Upper lobe of left lung (tissue), 6 donors: Measurements from ENCODE around the gene ATP5ME. TPM values are rescaled to one million over a fixed set of nuclear protein-coding genes. Genes with fewer than 3 reads are reported as not detected.

Experiments used
- ATAC-seq, 2 donors: fragments of 200-7000 bp; cut with Tn5 transposase; one replicate each; pipeline ENCODE4 v1.9.1; 2022; ENCODE audit warnings: mild to moderate bottlenecking in 2 of 2, moderate library complexity in 2 of 2; ENCODE audit not compliant: low FRiP score in 2 of 2
- DNase-seq, 2 donors: peaks; one replicate each; pipeline ENCODE4 v3.0.0-alpha.2; 2019 to 2020
- H3K27ac ChIP-seq, 4 donors: fragments of 200-600 bp; sonication (generic); one replicate each; pipeline ENCODE4 v1.5.1; 2016 to 2019
- H3K27me3 ChIP-seq, 4 donors: fragments of 200-600 bp; sonication (generic); one replicate each; pipeline ENCODE4 v1.5.1; 2017 to 2019
- H3K36me3 ChIP-seq, 4 donors: fragments of 200-600 bp; sonication (generic); one replicate each; pipeline ENCODE4 v1.5.1; 2016 to 2019
- H3K4me1 ChIP-seq, 4 donors: fragments of 200-600 bp; sonication (generic); one replicate each; pipeline ENCODE4 v1.5.1; 2018 to 2019
- H3K4me3 ChIP-seq, 4 donors: fragments of 200-600 bp; sonication (generic); one replicate each; pipeline ENCODE4 v1.5.1; 2017 to 2019; ENCODE audit warnings: mild to moderate bottlenecking in 2 of 4, moderate library complexity in 1 of 4
- H3K9me3 ChIP-seq, 4 donors: fragments of 200-600 bp; sonication (generic); one replicate each; pipeline ENCODE4 v1.5.1; 2018 to 2019
- CTCF ChIP-seq, 6 experiments: fragments of 450-650 bp in 4 of 6; fragments of 200-600 bp in 2 of 6; sonication (generic) in 2 of 6; IDR thresholded peaks; one replicate each; pipeline ENCODE4 v1.5.1; 2016 to 2019; ENCODE audit warnings: antibody characterized with exemption in 6 of 6
- EP300 ChIP-seq, 4 donors: sonication (generic); formaldehyde crosslinking; IDR thresholded peaks; one replicate each; pipeline ENCODE4 v1.5.1; 2017; ENCODE audit warnings: antibody characterized with exemption in 4 of 4, control low read depth in 2 of 4
- POLR2A ChIP-seq, 4 donors: fragments of 450-650 bp; IDR thresholded peaks; one replicate each; pipeline ENCODE4 v1.5.1; 2016 to 2017; ENCODE audit warnings: antibody characterized with exemption in 4 of 4, mild to moderate bottlenecking in 2 of 4
- POLR2AphosphoS5 ChIP-seq, 2 donors: sonication (generic); formaldehyde crosslinking; IDR thresholded peaks; one replicate each; pipeline ENCODE4 v1.5.1; 2017; ENCODE audit warnings: antibody characterized with exemption in 2 of 2
- WGBS, 2 donors: methylation state at CpG; one replicate each; pipeline ENCODE4 v1.1.5; 2017 to 2018; 5-methylcytosine and 5-hydroxymethylcytosine counted together
- total RNA-seq, 6 donors: library from RNA; depleted of rRNA in 4 of 6; stranded (reverse); fragments of >200 nt in 4 of 6; gene quantifications; one replicate each; pipeline versions ENCODE4 v1.1.0 to v1.2.1, GENCODE V29; 2016 to 2021
- donor health status: DM: no; HTN: no; CAD: no; lungs with moderate emphysema.
- donor health status: DM: no; HTN: yes; CAD: no; lungs with severe emphysema.

ATP5ME gene
- total RNA-seq, 6 donors from 2014 or later = 22.6 to 216 (median 106) TPM

GRCh38 chr4:665751-666435, 8.2 kb downstream of the ATP5ME start:
- Histone ChIP-seq H3K4me3 (no peak overlapping the region), H3K4me1 (peaks cover 7 to 21% (median 8%) of the 10 kb centered on the region in 4 donors), H3K36me3 (peaks cover 0 to 11% (median 0%) of the 10 kb centered on the region in 4 donors), H3K27me3 (no peaks in the 10 kb centered on the region), H3K9me3 (no peaks in the 10 kb centered on the region), H3K27ac (no peak overlapping the region)
- DNase-seq = peak in 1 of 2 donors; percentile 72
- TF ChIP-seq CTCF (IDR thresholded peaks at IDR 0.05) = no peak
- no peak for TF ChIP-seq POLR2A (IDR thresholded peaks at IDR 0.05)
- TF ChIP-seq POLR2AphosphoS5 (IDR thresholded peaks at IDR 0.05) = no peak
- TF ChIP-seq EP300 (IDR thresholded peaks at IDR 0.05) = no peak
- 74 to 78% methylated on average over 5 to 22 of the region's 22 CpGs for WGBS, 2 donors
- ATAC-seq = peak in 1 of 2 donors; percentile 2

GRCh38 chr4:665381-665750, 8.7 kb downstream of the ATP5ME start:
- TF ChIP-seq POLR2AphosphoS5 (IDR thresholded peaks at IDR 0.05) (no peak), EP300 (IDR thresholded peaks at IDR 0.05) (no peak), CTCF (IDR thresholded peaks at IDR 0.05) (no peak), POLR2A (IDR thresholded peaks at IDR 0.05) (no peak)
- Histone ChIP-seq H3K27ac (no peak overlapping the region), H3K27me3 (no peaks in the 10 kb centered on the region), H3K4me3 (no peak overlapping the region), H3K9me3 (no peaks in the 10 kb centered on the region), H3K36me3 (peaks cover 0 to 6% (median 0%) of the 10 kb centered on the region in 4 donors), H3K4me1 (peaks cover 7 to 21% (median 8%) of the 10 kb centered on the region in 4 donors)
- DNase-seq (no peak), ATAC-seq (no peak)
- WGBS, 2 donors = 81 to 96% methylated on average over 11 to 12 of the region's 12 CpGs

- TF ChIP-seq EP300 (IDR thresholded peaks at IDR 0.05) (no peak), CTCF (IDR thresholded peaks at IDR 0.05) (no peak), POLR2AphosphoS5 (IDR thresholded peaks at IDR 0.05) (no peak)
- Histone ChIP-seq H3K4me1 (peaks cover 7 to 21% (median 8%) of the 10 kb centered on the region in 4 donors), H3K4me3 (peak overlapping the region in 2 of 4 donors; percentile 62 to 95), H3K27me3 (no peaks in the 10 kb centered on the region), H3K27ac (no peak overlapping the region), H3K36me3 (no peaks in the 10 kb centered on the region), H3K9me3 (no peaks in the 10 kb centered on the region)
- no peak for ATAC-seq
- 95 to 97% methylated on average over 18 to 24 of the region's 24 CpGs for whole genome bisulfite sequencing, 2 donors
- DNase-seq = peak in 1 of 2 donors; percentile 85
These were observed 9.3 kb downstream of the ATP5ME start for GRCh38 chr4:664713-665231.

- H3K27ac ChIP-seq = peak overlapping the region; percentile 50 to 76 (median 68)
- peak; percentile 75 to 94 for DNase-seq
- peaks cover 7 to 21% (median 8%) of the 10 kb centered on the region in 4 donors for H3K4me1 ChIP-seq
- no peaks in the 10 kb centered on the region for H3K36me3 ChIP-seq
- H3K4me3 ChIP-seq = peak overlapping the region; percentile 62 to 95 (median 74)
- no peaks in the 10 kb centered on the region for H3K9me3 ChIP-seq
- WGBS, 2 donors = 3 to 21% methylated on average over 7 to 55 of the region's 80 CpGs
- TF ChIP-seq EP300 (IDR thresholded peaks at IDR 0.05) (no peak), CTCF (IDR thresholded peaks at IDR 0.05) (peak in 1 of 6 experiments; percentile 16), POLR2A (IDR thresholded peaks at IDR 0.05) (peak in 1 of 4 donors; percentile 43), POLR2AphosphoS5 (IDR thresholded peaks at IDR 0.05) (peak in 1 of 2 donors; percentile 20)
- H3K27me3 ChIP-seq = no peaks in the 10 kb centered on the region
- peak in 1 of 2 donors; percentile 81 for ATAC-seq
These were observed 10.3 kb downstream of the ATP5ME start for GRCh38 chr4:663438-664428.
